Esophagus muscularis mucosa (tissue), 3 donors: Measurements from ENCODE around the gene PIGM.

Experiments
- CTCF ChIP-seq, 3 experiments: fragments of 200-600 bp in 2 of 3; fragments of 450-650 bp in 1 of 3; sonication (generic) in 2 of 3; IDR thresholded peaks; one replicate each; pipeline ENCODE4 v1.5.1; 2017 to 2019; ENCODE audit warnings: antibody characterized with exemption in 3 of 3, mild to moderate bottlenecking in 2 of 3, moderate library complexity in 1 of 3
- POLR2A ChIP-seq: fragments of 450-650 bp; IDR thresholded peaks from one replicate; pipeline ENCODE4 v1.6.1; 2017; ENCODE audit warnings: antibody characterized with exemption, moderate library complexity, mild to moderate bottlenecking, low read depth
- POLR2AphosphoS5 ChIP-seq, 2 donors: sonication (generic); formaldehyde crosslinking; IDR thresholded peaks; one replicate each; pipeline ENCODE4 v1.6.1; 2017; ENCODE audit warnings: antibody characterized with exemption in 2 of 2

- no peak for TF ChIP-seq CTCF (IDR thresholded peaks at IDR 0.05)
- TF ChIP-seq POLR2AphosphoS5 (IDR thresholded peaks at IDR 0.05), result no peak
- TF ChIP-seq POLR2A, result no peak
Measured at GRCh38 chr1:160050619-160051018, 18.8 kb upstream of the PIGM start.
